ENCODE results near the gene KIF3B. TPM values are rescaled to one million over a fixed set of nuclear protein-coding genes. Genes with fewer than 3 reads are reported as not detected.
A peak's percentile ranks its signal among the peaks of the same experiment; 100 is the strongest.

The KIF3B gene
- total and polyA plus RNA-seq, 2 of the 13 experiments (the other 11 are each of a cell fraction or from before 2014, with no cell fraction given), result 23.6 to 28.8 TPM

- TF ChIP-seq ARHGAP35 (CRISPR knock-in tag; IDR thresholded peaks at IDR 0.05; ENCODE audit: borderline replicate concordance) (peak; percentile 68; the same call in 1 of the 2 replicates), HCFC1 (IDR thresholded peaks at IDR 0.05; ENCODE audit: low read depth, low read length) (no peak), THAP11 (CRISPR knock-in tag; IDR thresholded peaks at IDR 0.05) (peak; percentile 78), PATZ1 (CRISPR knock-in tag; IDR thresholded peaks at IDR 0.05) (no peak; the same call in none of the 2 replicates), ZNF275 (CRISPR knock-in tag; IDR thresholded peaks at IDR 0.05; ENCODE audit: borderline replicate concordance) (0 out of 2 replicates have a peak, but pooled peaks have one; percentile 14), ZNF282 (IDR thresholded peaks at IDR 0.05; ENCODE audit: partially characterized antibody) (no peak), SP2 (CRISPR knock-in tag; IDR thresholded peaks at IDR 0.05) (no peak), ZFP1 (CRISPR knock-in tag; IDR thresholded peaks at IDR 0.05) (no peak), KAT2B (IDR thresholded peaks at IDR 0.05; ENCODE audit: borderline replicate concordance, low read depth, low read length) (no peak), POGK (CRISPR knock-in tag; conservative IDR thresholded peaks at IDR 0.05) (peak; percentile 64), PAX8 (CRISPR knock-in tag; IDR thresholded peaks at IDR 0.05; ENCODE audit: borderline replicate concordance) (no peak), ZFP90 (CRISPR knock-in tag; IDR thresholded peaks at IDR 0.05; ENCODE audit: borderline replicate concordance) (no peak; the same call in 1 of the 2 replicates), HBP1 (CRISPR knock-in tag; IDR thresholded peaks at IDR 0.05; ENCODE audit: low read depth) (no peak), MTA1 (CRISPR knock-in tag; IDR thresholded peaks at IDR 0.05; ENCODE audit: borderline replicate concordance) (no peak), GMEB1 (CRISPR knock-in tag; IDR thresholded peaks at IDR 0.05; ENCODE audit: borderline replicate concordance) (peak; percentile 70), ZNF12 (CRISPR knock-in tag; IDR thresholded peaks at IDR 0.05) (0 out of 2 replicates have a peak, but pooled peaks have one; percentile 11), ZNF589 (CRISPR knock-in tag; conservative IDR thresholded peaks at IDR 0.05) (no peak), ESRRA (CRISPR knock-in tag; IDR thresholded peaks at IDR 0.05; ENCODE audit: low read depth) (no peak; the same call in 1 of the 2 replicates), ZNF704 (CRISPR knock-in tag; IDR thresholded peaks at IDR 0.05; ENCODE audit: borderline replicate concordance) (no peak; the same call in 1 of the 2 replicates)
Observed at GRCh38 chr20:32289661-32290431, 12.4 kb downstream of the KIF3B start (continued).
